ENCODE measurements around the gene SLC8A1.

The SLC8A1 gene

GRCh38 chr2:40332191-40332826, 119.6 kb downstream of the SLC8A1 start:
- TF ChIP-seq POLR2A (IDR thresholded peaks at IDR 0.05; ENCODE audit: extremely low read depth, insufficient read length) (no peak), CTCF (IDR thresholded peaks at IDR 0.05; ENCODE audit: low read depth, low read length) (no peak), MAX (IDR thresholded peaks at IDR 0.05; ENCODE audit: low read depth, low read length) (no peak), MYC (IDR thresholded peaks at IDR 0.05; ENCODE audit: low read depth, low read length) (no peak)
- peak; percentile 14 for DNase-seq (ENCODE audit: low read depth)
- no peak overlapping the region for H3K4me3 ChIP-seq (ENCODE audit: low read depth, low read length)

- no peak overlapping the region for H3K4me3 ChIP-seq (ENCODE audit: low read depth, low read length)
- TF ChIP-seq POLR2A (IDR thresholded peaks at IDR 0.05; ENCODE audit: extremely low read depth, insufficient read length) (no peak), MAX (IDR thresholded peaks at IDR 0.05; ENCODE audit: low read depth, low read length) (no peak), CTCF (IDR thresholded peaks at IDR 0.05; ENCODE audit: low read depth, low read length) (no peak)
- no peak for DNase-seq (ENCODE audit: low read depth)
These were observed 121.8 kb downstream of the SLC8A1 start for GRCh38 chr2:40330096-40330495.

- DNase-seq (ENCODE audit: low read depth): no peak
- no peak overlapping the region for H3K4me3 ChIP-seq (ENCODE audit: low read depth, low read length)
- TF ChIP-seq MAX (IDR thresholded peaks at IDR 0.05; ENCODE audit: low read depth, low read length): no peak
These were observed 122.2 kb downstream of the SLC8A1 start for GRCh38 chr2:40329739-40330030.

- TF ChIP-seq CTCF (IDR thresholded peaks at IDR 0.05; ENCODE audit: low read depth, low read length) (no peak), POLR2A (IDR thresholded peaks at IDR 0.05; ENCODE audit: extremely low read depth, insufficient read length) (no peak), MYC (IDR thresholded peaks at IDR 0.05; ENCODE audit: low read depth, low read length) (no peak), MAX (IDR thresholded peaks at IDR 0.05; ENCODE audit: low read depth, low read length) (no peak)
- no peak for DNase-seq (ENCODE audit: low read depth)
- H3K4me3 ChIP-seq (ENCODE audit: low read depth, low read length): no peak overlapping the region
These were observed 126.8 kb downstream of the SLC8A1 start for GRCh38 chr2:40325116-40325515.

GRCh38 chr2:40324656-40325055, 127.2 kb downstream of the SLC8A1 start:
- no peak for DNase-seq (ENCODE audit: low read depth)
- TF ChIP-seq MAX (IDR thresholded peaks at IDR 0.05; ENCODE audit: low read depth, low read length) (no peak), CTCF (IDR thresholded peaks at IDR 0.05; ENCODE audit: low read depth, low read length) (no peak), MYC (IDR thresholded peaks at IDR 0.05; ENCODE audit: low read depth, low read length) (no peak), POLR2A (IDR thresholded peaks at IDR 0.05; ENCODE audit: extremely low read depth, insufficient read length) (no peak)
- H3K4me3 ChIP-seq (ENCODE audit: low read depth, low read length): no peak overlapping the region

- TF ChIP-seq POLR2A (IDR thresholded peaks at IDR 0.05; ENCODE audit: extremely low read depth, insufficient read length): no peak
- no peak for TF ChIP-seq MYC (IDR thresholded peaks at IDR 0.05; ENCODE audit: low read depth, low read length)
- TF ChIP-seq CTCF (IDR thresholded peaks at IDR 0.05; ENCODE audit: low read depth, low read length): no peak
- no peak for TF ChIP-seq MAX (IDR thresholded peaks at IDR 0.05; ENCODE audit: low read depth, low read length)
- no peak for DNase-seq (ENCODE audit: low read depth)
- H3K4me3 ChIP-seq (ENCODE audit: low read depth, low read length): no peak overlapping the region
These were observed 130.1 kb downstream of the SLC8A1 start for GRCh38 chr2:40321822-40322221.
